Measurements from ENCODE around the gene PPP1R13B. TPM values are rescaled to one million over a fixed set of nuclear protein-coding genes. Genes with fewer than 3 reads are reported as not detected.

The PPP1R13B gene
- total RNA-seq, 2 experiments from 2014 or later, result 8.2 to 18.9 TPM

- no peak overlapping the region for H3K4me2 ChIP-seq (ENCODE audit: low read length)
- no peaks in the 10 kb centered on the region for H3K9me2 ChIP-seq (ENCODE audit: insufficient read depth, low read length)
- no peaks in the 10 kb centered on the region for H3K4me1 ChIP-seq (ENCODE audit: insufficient read depth, low read length, poor library complexity, severe bottlenecking)
- no peak overlapping the region for H3K4me3 ChIP-seq (ENCODE audit: low read depth, low read length, poor library complexity, severe bottlenecking)
- BruUV-seq (replicated peaks), result no TSS peak
- no peaks in the 10 kb centered on the region for H3K9me3 ChIP-seq (ENCODE audit: low read length)
- no peaks in the 10 kb centered on the region for H3K79me2 ChIP-seq (ENCODE audit: insufficient read depth, low read depth, low read length)
- H3K36me3 ChIP-seq (ENCODE audit: insufficient read depth, low read length), result no peaks in the 10 kb centered on the region
- CTCF ChIA-PET (ENCODE audit: unreplicated experiment), result no interaction called here
- intact Hi-C loops (cut with micrococcal nuclease; ENCODE audit: unreplicated experiment), result no loop called here
- DNase-seq (ENCODE audit: low spot score), result no peak
- no peak overlapping the region for H3K27ac ChIP-seq (ENCODE audit: low read depth, low read length, poor library complexity, severe bottlenecking)
- TF ChIP-seq EZH2phosphoT487 (IDR thresholded peaks at IDR 0.05; ENCODE audit: borderline replicate concordance, low read depth, low read length) (no peak), CTCF (conservative IDR thresholded peaks at IDR 0.05; ENCODE audit: low read length) (no peak)
- POLR2A ChIA-PET, result no interaction called here
- no peaks in the 10 kb centered on the region for H4K20me1 ChIP-seq (ENCODE audit: insufficient read depth, low read length)
- no peak overlapping the region for H2AFZ ChIP-seq (ENCODE audit: low read length)
Observed at GRCh38 chr14:103854017-103854808, 6.8 kb upstream of the PPP1R13B start.

- H3K4me2 ChIP-seq (ENCODE audit: low read length), result no peak overlapping the region
- no peak for DNase-seq (ENCODE audit: low spot score)
- CTCF ChIA-PET (ENCODE audit: unreplicated experiment), result no interaction called here
- no peak overlapping the region for H2AFZ ChIP-seq (ENCODE audit: low read length)
- no TSS peak for BruUV-seq (replicated peaks)
- POLR2A ChIA-PET, result no interaction called here
- no peaks in the 10 kb centered on the region for H3K9me3 ChIP-seq (ENCODE audit: low read length)
- no peaks in the 10 kb centered on the region for H3K9me2 ChIP-seq (ENCODE audit: insufficient read depth, low read length)
- H3K4me3 ChIP-seq (ENCODE audit: low read depth, low read length, poor library complexity, severe bottlenecking), result no peak overlapping the region
- intact Hi-C loops (cut with micrococcal nuclease; ENCODE audit: unreplicated experiment), result loop anchor here (5.0 kb wide), 1 partner anchor 287 kb away; the partner anchor contains the start of genes BAG5 and COA8
- H4K20me1 ChIP-seq (ENCODE audit: insufficient read depth, low read length), result no peaks in the 10 kb centered on the region; the same call in 1 of the 2 replicates
- H3K79me2 ChIP-seq (ENCODE audit: insufficient read depth, low read depth, low read length), result no peaks in the 10 kb centered on the region; the same call in 1 of the 2 replicates
- no peak overlapping the region for H3K27ac ChIP-seq (ENCODE audit: low read depth, low read length, poor library complexity, severe bottlenecking)
- H3K36me3 ChIP-seq (ENCODE audit: insufficient read depth, low read length), result no peaks in the 10 kb centered on the region
- TF ChIP-seq EZH2phosphoT487 (IDR thresholded peaks at IDR 0.05; ENCODE audit: borderline replicate concordance, low read depth, low read length) (no peak), CTCF (conservative IDR thresholded peaks at IDR 0.05; ENCODE audit: low read length) (no peak)
- H3K4me1 ChIP-seq (ENCODE audit: insufficient read depth, low read length, poor library complexity, severe bottlenecking), result peaks cover 11% of the 10 kb centered on the region
Observed at GRCh38 chr14:103849151-103849886, 1.9 kb upstream of the PPP1R13B start.
